ENCODE data around the gene TC2N.

Gene TC2N

GRCh38 chr14:91774140-91775096, 92.9 kb downstream of the TC2N start:
- H3K4me3 ChIP-seq (ENCODE audit: severe bottlenecking): no peak overlapping the region
- H3K27me3 ChIP-seq (ENCODE audit: insufficient read depth, poor library complexity, severe bottlenecking): no peaks in the 10 kb centered on the region
- no peaks in the 10 kb centered on the region for H3K36me3 ChIP-seq (ENCODE audit: low read depth)
- H3K9me3 ChIP-seq (ENCODE audit: severe bottlenecking): no peaks in the 10 kb centered on the region
- H3K27ac ChIP-seq (ENCODE audit: poor library complexity, severe bottlenecking): no peak overlapping the region
- ATAC-seq (ENCODE audit: low read depth) (no peak), DNase-seq (ENCODE audit: low spot score) (no peak)
- no peak for TF ChIP-seq CTCF (IDR thresholded peaks at IDR 0.05; ENCODE audit: poor library complexity, severe bottlenecking)
- H3K4me1 ChIP-seq (ENCODE audit: insufficient read depth, poor library complexity, severe bottlenecking): no peaks in the 10 kb centered on the region

GRCh38 chr14:91770185-91770584, 97.2 kb downstream of the TC2N start:
- no peaks in the 10 kb centered on the region for H3K36me3 ChIP-seq (ENCODE audit: low read depth)
- H3K4me1 ChIP-seq (ENCODE audit: insufficient read depth, poor library complexity, severe bottlenecking): no peaks in the 10 kb centered on the region
- no peaks in the 10 kb centered on the region for H3K27me3 ChIP-seq (ENCODE audit: insufficient read depth, poor library complexity, severe bottlenecking)
- H3K4me3 ChIP-seq (ENCODE audit: severe bottlenecking): no peak overlapping the region
- no peak overlapping the region for H3K27ac ChIP-seq (ENCODE audit: poor library complexity, severe bottlenecking)
- no peaks in the 10 kb centered on the region for H3K9me3 ChIP-seq (ENCODE audit: severe bottlenecking)
- peak; percentile 38; the same call in 1 of the 3 replicates for ATAC-seq (ENCODE audit: low read depth)
- no peak for TF ChIP-seq CTCF (IDR thresholded peaks at IDR 0.05; ENCODE audit: poor library complexity, severe bottlenecking)
- no peak for DNase-seq (ENCODE audit: low spot score)

GRCh38 chr14:91755570-91756295, 111.6 kb downstream of the TC2N start:
- H3K4me3 ChIP-seq (ENCODE audit: severe bottlenecking): no peak overlapping the region
- peaks cover 23% of the 10 kb centered on the region for H3K4me1 ChIP-seq (ENCODE audit: insufficient read depth, poor library complexity, severe bottlenecking)
- peak overlapping the region; percentile 87 for H3K27ac ChIP-seq (ENCODE audit: poor library complexity, severe bottlenecking)
- no peaks in the 10 kb centered on the region for H3K27me3 ChIP-seq (ENCODE audit: insufficient read depth, poor library complexity, severe bottlenecking)
- no peaks in the 10 kb centered on the region for H3K36me3 ChIP-seq (ENCODE audit: low read depth)
- no peaks in the 10 kb centered on the region for H3K9me3 ChIP-seq (ENCODE audit: severe bottlenecking)
- ATAC-seq (ENCODE audit: low read depth) (peak; percentile 84), DNase-seq (ENCODE audit: low spot score) (no peak)
- no peak for TF ChIP-seq CTCF (IDR thresholded peaks at IDR 0.05; ENCODE audit: poor library complexity, severe bottlenecking)

GRCh38 chr14:91754819-91755218, 112.5 kb downstream of the TC2N start:
- no peak for DNase-seq (ENCODE audit: low spot score)

More at GRCh38 chr14:91754819-91755218, 112.5 kb downstream of the TC2N start:
- no peak overlapping the region for H3K4me3 ChIP-seq (ENCODE audit: severe bottlenecking)
- H3K27ac ChIP-seq (ENCODE audit: poor library complexity, severe bottlenecking): peak overlapping the region; percentile 87
- no peak for ATAC-seq (ENCODE audit: low read depth)
- no peaks in the 10 kb centered on the region for H3K36me3 ChIP-seq (ENCODE audit: low read depth)
- H3K4me1 ChIP-seq (ENCODE audit: insufficient read depth, poor library complexity, severe bottlenecking): peaks cover 26% of the 10 kb centered on the region
- TF ChIP-seq CTCF (IDR thresholded peaks at IDR 0.05; ENCODE audit: poor library complexity, severe bottlenecking): no peak
- no peaks in the 10 kb centered on the region for H3K27me3 ChIP-seq (ENCODE audit: insufficient read depth, poor library complexity, severe bottlenecking)
- no peaks in the 10 kb centered on the region for H3K9me3 ChIP-seq (ENCODE audit: severe bottlenecking)
